CD4-positive, alpha-beta memory T cell (primary cell): ENCODE results near the gene CNOT9. TPM values are rescaled to one million over a fixed set of nuclear protein-coding genes. Genes with fewer than 3 reads are reported as not detected.
A peak's percentile ranks its signal among the peaks of the same experiment; 100 is the strongest.

Experiments
- CTCF ChIA-PET: fragments of 350-600 bp; sonication (Branson Sonifier 250); formaldehyde crosslinking; loops from one replicate; lab custom pipeline; 2021; ENCODE audit warnings: inconsistent platforms; ENCODE audit not compliant: partially characterized antibody; lab: Charles Lee
- POLR2A ChIA-PET: fragments of 350-600 bp; sonication (Branson Sonifier 250); formaldehyde crosslinking; loops from one replicate; lab custom pipeline; 2021; ENCODE audit not compliant: partially characterized antibody; lab: Charles Lee
- DNase-seq, 5 donors: peaks; one replicate each; pipeline versions ENCODE4 v3.0.0 to v3.0.0-alpha.2; 2020 to 2022; ENCODE audit warnings: mixed read lengths in 1 of 5
- H3K27ac ChIP-seq: one replicate; pipeline ENCODE4 v1.7.0; 2013; ENCODE audit warnings: low read depth, low read length
- H3K27me3 ChIP-seq: 2 replicates; pipeline ENCODE4 v1.7.0; 2013; ENCODE audit warnings: mild to moderate bottlenecking, low read length, moderate library complexity; ENCODE audit not compliant: insufficient read depth
- H3K36me3 ChIP-seq: 2 replicates; pipeline ENCODE4 v1.7.0; 2013; ENCODE audit warnings: mild to moderate bottlenecking, low read length, moderate library complexity; ENCODE audit not compliant: insufficient read depth
- H3K4me1 ChIP-seq: 2 replicates; pipeline ENCODE4 v1.7.0; 2013; ENCODE audit warnings: mild to moderate bottlenecking, low read length, moderate library complexity; ENCODE audit not compliant: insufficient read depth
- H3K4me3 ChIP-seq, 2 donors: one replicate each; pipeline ENCODE4 v1.7.0; 2013; ENCODE audit warnings: low read length in 2 of 2, mild to moderate bottlenecking in 1 of 2
- H3K9me3 ChIP-seq, 2 donors: one replicate each; pipeline ENCODE4 v1.7.0; 2013; ENCODE audit warnings: low read length in 2 of 2, control low read depth in 1 of 2; ENCODE audit not compliant: control insufficient read depth in 1 of 2
- H3K27ac Mint-ChIP-seq, 7 donors: one replicate each; pipeline ENCODE4 v1.8.0; 2020 to 2021; ENCODE audit warnings: mixed read lengths in 7 of 7, mild to moderate bottlenecking in 6 of 7, inconsistent platforms in 3 of 7, moderate library complexity in 3 of 7
- H3K27me3 Mint-ChIP-seq, 2 donors: one replicate each; pipeline ENCODE4 v1.8.0; 2020 to 2021; ENCODE audit warnings: mixed read lengths in 2 of 2
- H3K36me3 Mint-ChIP-seq, 2 donors: one replicate each; pipeline ENCODE4 v1.8.0; 2020 to 2021; ENCODE audit warnings: mixed read lengths in 2 of 2, inconsistent platforms in 1 of 2, mild to moderate bottlenecking in 1 of 2
- H3K4me1 Mint-ChIP-seq, 4 donors: one replicate each; pipeline ENCODE4 v1.8.0; 2020 to 2021; ENCODE audit warnings: mixed read lengths in 4 of 4, mild to moderate bottlenecking in 1 of 4
- H3K4me3 Mint-ChIP-seq, 8 donors: one replicate each; pipeline ENCODE4 v1.8.0; 2020 to 2021; ENCODE audit warnings: mixed read lengths in 8 of 8, mild to moderate bottlenecking in 7 of 8, moderate library complexity in 6 of 8, inconsistent platforms in 3 of 8
- H3K9me3 Mint-ChIP-seq, 8 donors: one replicate each; pipeline ENCODE4 v1.8.0; 2020 to 2021; ENCODE audit warnings: mixed read lengths in 8 of 8, mild to moderate bottlenecking in 5 of 8, inconsistent platforms in 3 of 8, moderate library complexity in 1 of 8
- intact Hi-C: fragments of 100-400 bp; cut with micrococcal nuclease; formaldehyde crosslinking; loops from one replicate; pipeline ENCODE4 v1.15.1; 2023
- polyA plus RNA-seq, 2 donors: library from polyadenylated mRNA; unstranded; fragments of 300-500 nt; fragmentation: Illumina TruSeq; gene quantifications; one replicate each; pipeline ENCODE4 v1.2.3, GENCODE V29; 2021
- total RNA-seq, 2 experiments: library from RNA; stranded (reverse); gene quantifications; one replicate each; pipeline ENCODE4 v1.2.3, GENCODE V29; 2021

Gene CNOT9
- total and polyA plus RNA-seq, 4 experiments from 2014 or later: 19.4 to 58.0 (median 38.4) TPM

- peaks cover 9 to 19% of the 10 kb centered on the region in 2 donors for H3K27me3 Mint-ChIP-seq
- H3K4me3 Mint-ChIP-seq: no peak overlapping the region
- no peak overlapping the region for H3K4me3 ChIP-seq
- intact Hi-C loops: no loop called here
- no peaks in the 10 kb centered on the region for H3K36me3 ChIP-seq
- ChIA-PET POLR2A (no interaction called here), CTCF (no interaction called here)
- no peaks in the 10 kb centered on the region for H3K9me3 ChIP-seq
- no peak overlapping the region for H3K27ac ChIP-seq
- H3K9me3 Mint-ChIP-seq: no peaks in the 10 kb centered on the region
- H3K27me3 ChIP-seq: no peaks in the 10 kb centered on the region
- no peaks in the 10 kb centered on the region for H3K36me3 Mint-ChIP-seq
- no peaks in the 10 kb centered on the region for H3K4me1 ChIP-seq
- DNase-seq: no peak
- no peaks in the 10 kb centered on the region for H3K4me1 Mint-ChIP-seq
- no peak overlapping the region for H3K27ac Mint-ChIP-seq
Observed at GRCh38 chr2:218605432-218605831, 36.8 kb downstream of the CNOT9 start.

GRCh38 chr2:218607436-218608115 is 38.9 kb downstream of the CNOT9 start, which contains the start of gene PLCD4:
Gene PLCD4, plus strand, starts transcription at chr2:218607899. Its CDS starts 7,841 bp downstream, at chr2:218615740.
- POLR2A ChIA-PET: no interaction called here

GRCh38 chr2:218615868-218616315 is 47.3 kb downstream of the CNOT9 start:
- H3K36me3 Mint-ChIP-seq: no peaks in the 10 kb centered on the region
- H3K27ac Mint-ChIP-seq: no peak overlapping the region
- ChIA-PET CTCF (interaction anchor here (1.0 kb wide), 1 partner anchor 9 kb away, joined by 3 read pairs; the partner anchor contains the start of gene PLCD4), POLR2A (no interaction called here)
- Histone ChIP-seq H3K27me3 (no peaks in the 10 kb centered on the region), H3K4me3 (no peak overlapping the region), H3K36me3 (no peaks in the 10 kb centered on the region), H3K27ac (no peak overlapping the region), H3K9me3 (no peaks in the 10 kb centered on the region), H3K4me1 (no peaks in the 10 kb centered on the region)
- no peaks in the 10 kb centered on the region for H3K4me1 Mint-ChIP-seq
- DNase-seq: no peak
- intact Hi-C loops: no loop called here
- H3K27me3 Mint-ChIP-seq: peaks cover 0 to 2% of the 10 kb centered on the region in 2 donors
- H3K9me3 Mint-ChIP-seq: no peaks in the 10 kb centered on the region
- no peak overlapping the region for H3K4me3 Mint-ChIP-seq

More at GRCh38 chr2:218607436-218608115, 38.9 kb downstream of the CNOT9 start, which contains the start of gene PLCD4:
- no peaks in the 10 kb centered on the region for H3K4me1 ChIP-seq
- no peaks in the 10 kb centered on the region for H3K9me3 ChIP-seq
- no peak for DNase-seq
- H3K4me3 ChIP-seq: no peak within 1 kb of the TSS
- Mint-ChIP-seq H3K9me3 (no peaks in the 10 kb centered on the region), H3K4me1 (no peaks in the 10 kb centered on the region), H3K27ac (peak within 1 kb of the TSS in 1 of 7 donors; percentile 3), H3K27me3 (peaks cover 10 to 19% of the 10 kb centered on the region in 2 donors), H3K36me3 (no peaks in the 10 kb centered on the region), H3K4me3 (no peak within 1 kb of the TSS)
- intact Hi-C loops: no loop called here
- H3K36me3 ChIP-seq: no peaks in the 10 kb centered on the region
- CTCF ChIA-PET: interaction anchor here (1.8 kb wide), 1 partner anchor 9 kb away, joined by 3 read pairs; no protein-coding TSS in a partner anchor
- H3K27ac ChIP-seq: no peak within 1 kb of the TSS
- no peaks in the 10 kb centered on the region for H3K27me3 ChIP-seq

- Histone ChIP-seq H3K9me3 (no peaks in the 10 kb centered on the region), H3K4me1 (no peaks in the 10 kb centered on the region), H3K27me3 (no peaks in the 10 kb centered on the region), H3K27ac (no peak overlapping the region), H3K36me3 (no peaks in the 10 kb centered on the region), H3K4me3 (no peak overlapping the region)
- H3K27ac Mint-ChIP-seq: no peak overlapping the region
- H3K4me3 Mint-ChIP-seq: no peak overlapping the region
- intact Hi-C loops: no loop called here
- H3K27me3 Mint-ChIP-seq: no peaks in the 10 kb centered on the region
- no peaks in the 10 kb centered on the region for H3K4me1 Mint-ChIP-seq
- no peaks in the 10 kb centered on the region for H3K36me3 Mint-ChIP-seq
- peaks cover 0 to 2% (median 0%) of the 10 kb centered on the region in 8 donors for H3K9me3 Mint-ChIP-seq
- POLR2A ChIA-PET: no interaction called here
- DNase-seq: no peak
- CTCF ChIA-PET: interaction anchor here (1.4 kb wide), 1 partner anchor 10 kb away, joined by 5 read pairs; no protein-coding TSS in a partner anchor
Observed at GRCh38 chr2:218618102-218618860, 49.6 kb downstream of the CNOT9 start.

- Histone ChIP-seq H3K36me3 (no peaks in the 10 kb centered on the region), H3K4me3 (no peak overlapping the region), H3K9me3 (no peaks in the 10 kb centered on the region), H3K4me1 (no peaks in the 10 kb centered on the region), H3K27ac (no peak overlapping the region), H3K27me3 (no peaks in the 10 kb centered on the region)
- Mint-ChIP-seq H3K27ac (no peak overlapping the region), H3K9me3 (peaks cover 0 to 2% (median 0%) of the 10 kb centered on the region in 8 donors), H3K36me3 (no peaks in the 10 kb centered on the region), H3K27me3 (no peaks in the 10 kb centered on the region), H3K4me1 (no peaks in the 10 kb centered on the region), H3K4me3 (no peak overlapping the region)
- ChIA-PET POLR2A (no interaction called here), CTCF (no interaction called here)
- intact Hi-C loops: no loop called here
- no peak for DNase-seq
Observed at GRCh38 chr2:218621007-218621406, 52.4 kb downstream of the CNOT9 start.

- ChIA-PET POLR2A (no interaction called here), CTCF (no interaction called here)
- Histone ChIP-seq H3K9me3 (no peaks in the 10 kb centered on the region), H3K4me3 (no peak overlapping the region), H3K36me3 (no peaks in the 10 kb centered on the region), H3K27ac (no peak overlapping the region), H3K27me3 (no peaks in the 10 kb centered on the region), H3K4me1 (no peaks in the 10 kb centered on the region)
- H3K4me3 Mint-ChIP-seq: no peak overlapping the region
- no peaks in the 10 kb centered on the region for H3K4me1 Mint-ChIP-seq
- no peaks in the 10 kb centered on the region for H3K36me3 Mint-ChIP-seq
- DNase-seq: no peak
- H3K27me3 Mint-ChIP-seq: no peaks in the 10 kb centered on the region
- intact Hi-C loops: no loop called here
- peaks cover 0 to 2% (median 0%) of the 10 kb centered on the region in 8 donors for H3K9me3 Mint-ChIP-seq
- peak overlapping the region in 1 of 7 donors; percentile 70 for H3K27ac Mint-ChIP-seq
Observed at GRCh38 chr2:218622606-218623365, 54.1 kb downstream of the CNOT9 start.

- no peak overlapping the region for H3K4me3 ChIP-seq
- ChIA-PET CTCF (no interaction called here), POLR2A (no interaction called here)
- no peak overlapping the region for H3K27ac ChIP-seq
- no peak for DNase-seq
- H3K9me3 ChIP-seq: no peaks in the 10 kb centered on the region
- no peaks in the 10 kb centered on the region for H3K4me1 ChIP-seq
- H3K9me3 Mint-ChIP-seq: peaks cover 0 to 2% (median 0%) of the 10 kb centered on the region in 8 donors
- no peak overlapping the region for H3K4me3 Mint-ChIP-seq
- H3K4me1 Mint-ChIP-seq: no peaks in the 10 kb centered on the region
- no peaks in the 10 kb centered on the region for H3K27me3 Mint-ChIP-seq
- no peaks in the 10 kb centered on the region for H3K27me3 ChIP-seq
- H3K36me3 Mint-ChIP-seq: no peaks in the 10 kb centered on the region
- H3K27ac Mint-ChIP-seq: no peak overlapping the region
- H3K36me3 ChIP-seq: no peaks in the 10 kb centered on the region
- intact Hi-C loops: no loop called here
Observed at GRCh38 chr2:218623366-218623705, 54.7 kb downstream of the CNOT9 start.
